GM15510 (cell line): ENCODE measurements around the gene CPVL.

Source experiments
- POLR2A ChIP-seq: IDR thresholded peaks from 3 replicates; pipeline ENCODE4 v1.6.1; 2011; ENCODE audit warnings: borderline replicate concordance; ENCODE audit not compliant: insufficient read length; ENCODE audit errors: extremely low read depth

The CPVL gene

GRCh38 chr7:29146057-29146706 is at the start of gene CPVL:
TSS of gene CPVL (minus strand) at chr7:29146537. CDS start at chr7:29121061, 25,476 bp downstream.
- TF ChIP-seq POLR2A, result no peak

- no peak for TF ChIP-seq POLR2A
Observed at GRCh38 chr7:29194594-29195427, 48.5 kb upstream of the CPVL start, which contains the start of gene CHN2. TSS of gene CHN2 (plus strand) at chr7:29194775.

- no peak for TF ChIP-seq POLR2A
Observed at GRCh38 chr7:29194206-29194593, 47.9 kb upstream of the CPVL start.

GRCh38 chr7:29193316-29194205 is 47.2 kb upstream of the CPVL start:
- TF ChIP-seq POLR2A, result no peak

- no peak for TF ChIP-seq POLR2A
Observed at GRCh38 chr7:29192811-29193210, 46.5 kb upstream of the CPVL start.

GRCh38 chr7:29192323-29192722 is 46.0 kb upstream of the CPVL start:
- no peak for TF ChIP-seq POLR2A

GRCh38 chr7:29190349-29191045 is 44.2 kb upstream of the CPVL start:
- TF ChIP-seq POLR2A, result no peak

GRCh38 chr7:29189743-29190201 is 43.4 kb upstream of the CPVL start:
- TF ChIP-seq POLR2A, result no peak

GRCh38 chr7:29185613-29186012 is 39.3 kb upstream of the CPVL start:
- TF ChIP-seq POLR2A, result no peak

GRCh38 chr7:29184599-29184998 is 38.3 kb upstream of the CPVL start:
- TF ChIP-seq POLR2A, result no peak

- TF ChIP-seq POLR2A, result no peak
Observed at GRCh38 chr7:29179115-29179514, 32.8 kb upstream of the CPVL start.

GRCh38 chr7:29177963-29178600 is 31.7 kb upstream of the CPVL start:
- no peak for TF ChIP-seq POLR2A

GRCh38 chr7:29173458-29173857 is 27.1 kb upstream of the CPVL start:
- no peak for TF ChIP-seq POLR2A

- no peak for TF ChIP-seq POLR2A
Observed at GRCh38 chr7:29170781-29171180, 24.4 kb upstream of the CPVL start.
